ENCODE data around the gene SIX2.

SIX2 gene

DNA sequence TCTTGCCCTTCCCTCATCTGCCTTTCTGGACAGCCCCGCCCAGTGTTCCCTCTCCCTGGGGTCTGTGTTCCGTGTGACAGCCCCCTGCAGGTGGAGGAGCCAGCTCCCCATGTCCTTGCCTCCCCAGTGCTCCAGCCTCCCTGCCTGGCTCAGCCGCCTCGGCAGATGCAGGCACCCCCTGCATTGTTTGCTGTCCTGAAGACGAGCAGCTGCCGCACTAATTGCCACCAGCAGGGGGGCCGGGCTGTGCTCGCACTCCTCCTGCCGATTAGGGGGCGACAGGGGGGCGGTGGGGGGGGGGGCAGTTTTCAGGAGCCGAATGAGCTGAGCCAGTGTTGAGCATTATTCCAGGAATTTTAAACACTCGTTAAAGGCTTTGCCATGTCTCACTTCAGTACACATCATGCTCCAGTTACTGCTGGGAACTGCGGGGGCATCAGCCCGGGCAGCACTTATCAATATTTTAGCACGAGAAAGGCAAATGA lies 44.5 kb downstream of the SIX2 start:
- peak; percentile 84 for DNase-seq

DNA sequence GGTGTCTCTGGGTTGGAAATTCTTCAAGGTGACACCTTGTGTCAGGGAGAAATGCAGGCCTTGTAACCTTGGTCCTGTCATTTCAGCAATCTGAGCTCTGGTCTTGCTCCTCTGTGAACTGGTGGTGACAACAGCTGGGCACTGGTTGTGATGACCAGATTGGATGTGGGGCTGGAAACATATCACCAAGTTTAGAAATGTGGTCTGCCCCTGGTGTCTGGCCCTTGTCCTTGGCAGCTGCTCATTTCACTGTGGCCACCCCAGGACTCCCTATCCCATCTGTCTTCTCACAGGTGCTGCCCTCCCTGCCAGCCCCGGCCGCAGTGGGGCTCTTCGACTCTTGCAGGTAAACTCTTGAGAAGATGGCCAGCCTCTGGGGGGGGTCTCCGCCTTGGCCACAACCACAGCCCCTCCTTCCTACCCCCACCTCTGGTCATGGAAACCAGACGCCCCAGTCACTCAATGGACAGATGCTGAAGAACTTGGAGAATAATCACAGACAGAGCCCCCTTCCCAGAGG lies 47.0 kb downstream of the SIX2 start:
- DNase-seq, result no peak

DNA sequence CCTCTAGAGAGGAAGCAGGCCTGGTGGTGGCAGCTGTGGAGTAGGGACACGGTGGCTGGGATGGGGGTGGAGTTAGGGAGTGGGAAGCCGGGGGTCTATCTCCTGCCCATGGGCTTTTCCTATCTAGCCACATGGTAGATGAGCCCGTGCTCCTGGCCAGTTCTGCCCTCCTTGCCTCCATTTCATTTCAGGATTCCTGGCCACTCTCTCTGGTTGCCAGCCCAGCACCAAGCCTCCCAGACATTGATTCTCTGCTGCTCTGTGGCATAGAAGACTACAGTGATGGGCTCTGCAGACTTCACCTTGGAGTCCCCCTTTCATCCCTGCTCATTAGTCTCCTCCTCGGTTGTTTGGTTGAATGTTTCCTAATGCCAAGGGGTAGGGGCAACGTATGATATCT lies 48.4 kb downstream of the SIX2 start:
- DNase-seq, result no peak

DNA sequence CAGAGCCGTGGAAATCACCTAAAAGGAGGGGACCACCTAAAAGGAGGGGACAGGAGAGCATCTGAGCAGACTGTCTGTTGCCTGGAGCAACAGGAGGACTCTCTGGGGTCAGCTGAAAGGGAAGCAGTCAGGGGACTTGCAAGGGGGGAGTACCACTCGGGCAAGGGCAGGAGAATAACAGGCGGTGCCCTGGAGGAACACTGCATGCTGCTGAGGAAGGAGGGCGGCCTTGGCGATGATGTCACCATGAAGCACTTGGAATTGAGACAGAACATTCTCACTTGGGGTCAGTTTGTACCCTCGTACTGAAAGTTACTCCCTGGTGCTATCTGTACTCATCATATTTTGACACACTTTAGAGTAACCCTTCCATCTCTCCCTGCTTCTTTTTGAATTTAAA lies 49.4 kb downstream of the SIX2 start:
- no peak for DNase-seq

DNA sequence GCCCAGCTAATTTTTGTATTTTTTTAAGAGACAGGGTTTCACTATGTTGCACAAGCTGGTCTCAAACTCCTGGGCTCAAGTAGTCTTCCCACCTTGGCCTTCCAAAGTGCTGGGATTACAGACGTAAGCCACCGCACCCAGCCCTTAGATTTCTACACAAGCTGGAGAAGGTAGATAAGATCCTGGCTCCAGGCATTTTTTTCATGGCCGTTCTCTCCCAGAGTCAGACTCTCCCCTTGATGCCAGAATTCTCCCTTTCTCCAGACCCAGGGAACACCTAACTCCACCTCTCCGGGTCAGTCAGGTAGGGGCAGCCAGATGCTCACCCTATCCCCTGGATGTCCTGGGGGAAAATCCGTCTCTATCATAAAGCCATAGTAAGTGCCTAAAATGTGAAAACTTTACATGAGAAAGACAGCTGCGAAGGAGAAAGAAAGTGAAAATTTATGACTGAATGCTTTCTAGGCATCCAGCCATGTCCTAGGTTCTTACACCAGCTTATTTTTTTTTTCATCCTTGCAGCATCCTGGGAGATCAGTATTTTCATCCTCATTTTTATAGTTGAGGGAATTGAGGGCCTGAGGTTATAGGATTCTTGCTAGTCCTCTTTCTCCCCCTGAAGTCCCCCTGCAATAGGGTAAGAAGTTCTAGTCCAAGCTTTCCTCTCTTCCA lies 51.5 kb downstream of the SIX2 start:
- no peak for DNase-seq

DNA sequence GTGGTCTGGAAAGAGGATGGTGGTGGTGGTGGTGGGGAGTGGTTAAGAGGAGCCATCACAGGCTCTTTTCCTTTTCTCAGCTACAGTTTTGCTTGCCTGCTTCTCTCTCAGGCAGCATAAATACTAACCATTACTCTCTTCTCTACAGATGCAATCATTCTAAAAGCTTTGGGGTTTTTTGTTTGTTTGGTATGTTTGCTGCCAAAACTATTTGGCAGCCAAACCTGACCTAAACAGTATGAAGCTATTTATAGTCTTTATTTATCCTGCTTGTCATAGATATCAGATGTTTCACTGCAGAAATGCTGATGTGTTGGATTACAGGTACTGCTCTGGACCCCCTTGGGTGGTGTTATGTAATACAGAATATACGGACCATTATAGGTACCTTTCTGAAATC lies 52.4 kb downstream of the SIX2 start:
- no peak for DNase-seq

DNA sequence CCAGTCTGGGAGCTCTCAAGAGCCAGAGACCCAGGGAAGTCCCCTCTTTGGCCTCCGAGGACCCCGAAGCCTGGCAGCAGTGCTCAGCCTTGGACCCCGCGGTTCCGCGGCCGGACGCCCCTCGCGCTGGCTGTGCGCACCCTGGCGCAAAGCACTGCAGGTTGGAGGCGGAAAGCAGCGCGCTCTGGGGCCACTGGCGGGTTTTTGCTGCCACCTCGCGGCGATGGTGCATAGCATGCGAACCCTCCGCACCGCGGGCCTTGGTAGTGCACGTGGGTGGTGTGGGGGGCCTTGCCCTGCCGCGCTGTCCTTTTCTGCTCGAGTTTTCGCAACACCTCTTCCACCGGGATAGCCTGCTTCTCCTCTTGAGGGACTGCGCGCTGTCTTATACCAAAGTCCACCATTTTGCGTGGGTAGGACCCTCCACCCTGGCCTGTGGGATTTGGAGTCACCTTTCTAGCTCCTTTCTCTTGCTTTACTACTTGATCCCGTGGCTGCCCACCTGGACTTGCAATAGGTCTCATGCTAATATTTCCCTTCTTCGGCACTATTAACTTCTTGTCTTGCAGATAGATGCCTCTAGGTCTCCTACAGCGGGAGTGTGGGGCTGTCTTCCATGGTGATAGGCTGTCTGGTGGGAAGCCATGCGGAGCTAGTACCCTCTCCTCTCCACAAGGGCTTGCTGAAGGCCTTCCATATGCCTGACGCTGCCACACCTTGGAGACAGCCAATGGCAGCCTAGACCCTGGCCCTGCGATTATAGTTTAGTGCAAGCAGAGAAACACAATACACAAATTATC lies 53.5 kb downstream of the SIX2 start:
- DNase-seq, result peak; percentile 96
